IPS-20b (cell line): ENCODE measurements around the gene INPP5A.
"Not testable (repeated sequence)": the region's sequence is repeated elsewhere in the genome, so short reads cannot be mapped to it uniquely, and the experiment has no call there.

Experiments
- H3K27ac ChIP-seq: one replicate; pipeline ENCODE4 v1.5.1; 2013; ENCODE audit warnings: low read length
- H3K27me3 ChIP-seq: 2 replicates; pipeline ENCODE4 v1.6.1; 2013; ENCODE audit warnings: mild to moderate bottlenecking, low read length, inconsistent platforms; ENCODE audit not compliant: insufficient read depth
- H3K36me3 ChIP-seq: 2 replicates; pipeline ENCODE4 v1.6.1; 2013; ENCODE audit warnings: low read depth, mild to moderate bottlenecking, inconsistent platforms, low read length, moderate library complexity; ENCODE audit not compliant: insufficient read depth
- H3K4me1 ChIP-seq: 2 replicates; pipeline ENCODE4 v1.6.1; 2013; ENCODE audit warnings: mild to moderate bottlenecking, control low read depth, inconsistent platforms, low read length, moderate library complexity; ENCODE audit not compliant: insufficient read depth
- H3K4me3 ChIP-seq: 2 replicates; pipeline ENCODE4 v1.5.1; 2013; ENCODE audit warnings: mild to moderate bottlenecking, low read length, inconsistent platforms
- H3K9ac ChIP-seq: 2 replicates; pipeline ENCODE4 v1.6.1; 2013; ENCODE audit warnings: low read depth, mild to moderate bottlenecking, inconsistent platforms, low read length, moderate library complexity
- H3K9me3 ChIP-seq: 2 replicates; pipeline ENCODE4 v1.6.1; 2013; ENCODE audit warnings: mild to moderate bottlenecking, low read depth, low read length, inconsistent platforms; ENCODE audit not compliant: insufficient read depth

INPP5A gene

GRCh38 chr10:132497063-132497680 is 40.4 kb upstream of the INPP5A start:
- no peak overlapping the region for H3K4me3 ChIP-seq
- H3K4me1 ChIP-seq = no peaks in the 10 kb centered on the region

GRCh38 chr10:132497861-132498561 is 39.6 kb upstream of the INPP5A start:
- Histone ChIP-seq H3K9ac (no peak overlapping the region), H3K9me3 (no peaks in the 10 kb centered on the region), H3K36me3 (no peaks in the 10 kb centered on the region), H3K4me1 (no peaks in the 10 kb centered on the region), H3K4me3 (no peak overlapping the region), H3K27ac (no peak overlapping the region), H3K27me3 (no peaks in the 10 kb centered on the region)

More at GRCh38 chr10:132497063-132497680, 40.4 kb upstream of the INPP5A start:
- Histone ChIP-seq H3K36me3 (no peaks in the 10 kb centered on the region), H3K27ac (no peak overlapping the region), H3K9ac (no peak overlapping the region), H3K27me3 (no peaks in the 10 kb centered on the region), H3K9me3 (no peaks in the 10 kb centered on the region)

- H3K27me3 ChIP-seq = no peaks in the 10 kb centered on the region
- H3K9ac ChIP-seq = no peak overlapping the region
- H3K27ac ChIP-seq = no peak overlapping the region
- H3K4me1 ChIP-seq = no peaks in the 10 kb centered on the region
- H3K36me3 ChIP-seq = no peaks in the 10 kb centered on the region
- no peaks in the 10 kb centered on the region for H3K9me3 ChIP-seq
- H3K4me3 ChIP-seq = no peak overlapping the region
These were observed 38.8 kb upstream of the INPP5A start for GRCh38 chr10:132498562-132499366.

GRCh38 chr10:132499367-132499685 is 38.3 kb upstream of the INPP5A start:
- Histone ChIP-seq H3K36me3 (no peaks in the 10 kb centered on the region), H3K9ac (no peak overlapping the region), H3K4me3 (no peak overlapping the region), H3K9me3 (no peaks in the 10 kb centered on the region), H3K4me1 (no peaks in the 10 kb centered on the region), H3K27ac (no peak overlapping the region), H3K27me3 (no peaks in the 10 kb centered on the region)

- H3K27ac ChIP-seq = no peak overlapping the region
- H3K4me1 ChIP-seq = no peaks in the 10 kb centered on the region
- H3K9ac ChIP-seq = no peak overlapping the region
- no peaks in the 10 kb centered on the region for H3K9me3 ChIP-seq
- no peaks in the 10 kb centered on the region for H3K27me3 ChIP-seq
- no peak overlapping the region for H3K4me3 ChIP-seq
- no peaks in the 10 kb centered on the region for H3K36me3 ChIP-seq
These were observed 36.7 kb upstream of the INPP5A start for GRCh38 chr10:132500781-132501415.

GRCh38 chr10:132502544-132503300 is 34.9 kb upstream of the INPP5A start:
- Histone ChIP-seq H3K36me3 (no peaks in the 10 kb centered on the region), H3K27me3 (no peaks in the 10 kb centered on the region), H3K9ac (no peak overlapping the region), H3K4me1 (no peaks in the 10 kb centered on the region), H3K4me3 (no peak overlapping the region), H3K27ac (no peak overlapping the region), H3K9me3 (no peaks in the 10 kb centered on the region)

- no peak overlapping the region for H3K9ac ChIP-seq
- no peak overlapping the region for H3K4me3 ChIP-seq
- H3K9me3 ChIP-seq = no peaks in the 10 kb centered on the region
- no peaks in the 10 kb centered on the region for H3K27me3 ChIP-seq
- H3K27ac ChIP-seq = no peak overlapping the region
- no peaks in the 10 kb centered on the region for H3K4me1 ChIP-seq
- H3K36me3 ChIP-seq = no peaks in the 10 kb centered on the region
These were observed 33.8 kb upstream of the INPP5A start for GRCh38 chr10:132503581-132504421.

GRCh38 chr10:132504501-132505272 is 32.9 kb upstream of the INPP5A start:
- Histone ChIP-seq H3K9ac (no peak overlapping the region), H3K4me3 (no peak overlapping the region), H3K4me1 (no peaks in the 10 kb centered on the region), H3K27me3 (no peaks in the 10 kb centered on the region), H3K27ac (no peak overlapping the region), H3K9me3 (no peaks in the 10 kb centered on the region), H3K36me3 (no peaks in the 10 kb centered on the region)

- not testable (repeated sequence) for H3K27me3 ChIP-seq, H3K9me3 ChIP-seq
These were observed 32.0 kb upstream of the INPP5A start for GRCh38 chr10:132505546-132505945.

GRCh38 chr10:132506711-132507408 is 30.7 kb upstream of the INPP5A start:
- no peak overlapping the region for H3K9ac ChIP-seq
- H3K36me3 ChIP-seq = no peaks in the 10 kb centered on the region
- H3K27me3 ChIP-seq = no peaks in the 10 kb centered on the region
- no peaks in the 10 kb centered on the region for H3K9me3 ChIP-seq
- no peaks in the 10 kb centered on the region for H3K4me1 ChIP-seq
- H3K4me3 ChIP-seq = no peak overlapping the region
- no peak overlapping the region for H3K27ac ChIP-seq

More at GRCh38 chr10:132505546-132505945, 32.0 kb upstream of the INPP5A start:
- H3K4me3 ChIP-seq, H3K4me1 ChIP-seq, H3K36me3 ChIP-seq, H3K27ac ChIP-seq, H3K9ac ChIP-seq: not testable (repeated sequence)
